ENCODE measurements around the gene BANP.
"Not testable (repeated sequence)": the region's sequence is repeated elsewhere in the genome, so short reads cannot be mapped to it uniquely, and the experiment has no call there.

The BANP gene

GRCh38 chr16:88035292-88035691, 84.1 kb downstream of the BANP start:
- H3K9ac ChIP-seq (ENCODE audit: low read depth, low read length) = no peak overlapping the region
- H3K4me1 ChIP-seq (ENCODE audit: control insufficient read depth, insufficient read depth, low read length) = no peaks in the 10 kb centered on the region
- H3K4me2 ChIP-seq (ENCODE audit: low read length) = no peak overlapping the region
- H3K9me3 ChIP-seq (replicated peaks; ENCODE audit: low read length) = no peaks in the 10 kb centered on the region
- H3K4me3 ChIP-seq (ENCODE audit: low read length) = no peak overlapping the region
- H3K36me3 ChIP-seq (ENCODE audit: insufficient read depth, low read length) = peaks cover 15% of the 10 kb centered on the region
- H3K27me3 ChIP-seq (ENCODE audit: control insufficient read depth, insufficient read depth, low read length) = no peaks in the 10 kb centered on the region

- H3K4me2 ChIP-seq (ENCODE audit: low read length); H3K4me1 ChIP-seq (ENCODE audit: control insufficient read depth, insufficient read depth, low read length); H3K27me3 ChIP-seq (ENCODE audit: control insufficient read depth, insufficient read depth, low read length); H3K4me3 ChIP-seq (ENCODE audit: low read length); H3K9ac ChIP-seq (ENCODE audit: low read depth, low read length); H3K9me3 ChIP-seq (replicated peaks; ENCODE audit: low read length): not testable (repeated sequence)
- peaks cover 15% of the 10 kb centered on the region for H3K36me3 ChIP-seq (ENCODE audit: insufficient read depth, low read length)
Observed at GRCh38 chr16:88035884-88036639, 84.8 kb downstream of the BANP start.

- H3K4me2 ChIP-seq (ENCODE audit: low read length); H3K27me3 ChIP-seq (ENCODE audit: control insufficient read depth, insufficient read depth, low read length); H3K9me3 ChIP-seq (replicated peaks; ENCODE audit: low read length); H3K4me3 ChIP-seq (ENCODE audit: low read length); H3K9ac ChIP-seq (ENCODE audit: low read depth, low read length); H3K4me1 ChIP-seq (ENCODE audit: control insufficient read depth, insufficient read depth, low read length): not testable (repeated sequence)
- H3K36me3 ChIP-seq (ENCODE audit: insufficient read depth, low read length) = peaks cover 15% of the 10 kb centered on the region
Observed at GRCh38 chr16:88036640-88036996, 85.4 kb downstream of the BANP start.

DNA sequence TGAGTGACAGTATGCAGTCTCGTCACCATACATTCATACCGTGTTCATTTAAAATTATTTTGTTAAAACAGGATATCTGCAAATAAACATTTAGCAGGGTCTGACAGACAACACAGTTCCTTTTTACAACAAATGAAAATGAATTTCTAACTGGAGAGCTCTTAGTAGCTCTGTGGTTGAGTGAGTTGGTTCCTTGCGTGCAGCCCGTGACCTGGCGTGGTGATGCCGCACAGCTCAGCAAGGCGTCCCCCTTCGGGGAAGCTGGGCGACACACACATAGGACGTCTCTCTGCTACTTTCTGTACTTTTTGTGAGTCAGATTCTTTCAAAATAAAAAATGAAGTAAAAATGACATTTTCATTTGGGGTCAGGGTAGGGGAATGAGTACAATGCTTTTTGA, 86.1 kb downstream of the BANP start:
- H3K27me3 ChIP-seq (ENCODE audit: control insufficient read depth, insufficient read depth, low read length); H3K9ac ChIP-seq (ENCODE audit: low read depth, low read length); H3K4me3 ChIP-seq (ENCODE audit: low read length); H3K4me2 ChIP-seq (ENCODE audit: low read length); H3K9me3 ChIP-seq (replicated peaks; ENCODE audit: low read length); H3K4me1 ChIP-seq (ENCODE audit: control insufficient read depth, insufficient read depth, low read length): not testable (repeated sequence)
- H3K36me3 ChIP-seq (ENCODE audit: insufficient read depth, low read length) = peaks cover 15% of the 10 kb centered on the region

GRCh38 chr16:88037876-88038525, 86.8 kb downstream of the BANP start:
- not testable (repeated sequence) for H3K4me1 ChIP-seq (ENCODE audit: control insufficient read depth, insufficient read depth, low read length); H3K4me2 ChIP-seq (ENCODE audit: low read length); H3K4me3 ChIP-seq (ENCODE audit: low read length); H3K27me3 ChIP-seq (ENCODE audit: control insufficient read depth, insufficient read depth, low read length); H3K9ac ChIP-seq (ENCODE audit: low read depth, low read length); H3K9me3 ChIP-seq (replicated peaks; ENCODE audit: low read length)
- H3K36me3 ChIP-seq (ENCODE audit: insufficient read depth, low read length) = peaks cover 15% of the 10 kb centered on the region

DNA sequence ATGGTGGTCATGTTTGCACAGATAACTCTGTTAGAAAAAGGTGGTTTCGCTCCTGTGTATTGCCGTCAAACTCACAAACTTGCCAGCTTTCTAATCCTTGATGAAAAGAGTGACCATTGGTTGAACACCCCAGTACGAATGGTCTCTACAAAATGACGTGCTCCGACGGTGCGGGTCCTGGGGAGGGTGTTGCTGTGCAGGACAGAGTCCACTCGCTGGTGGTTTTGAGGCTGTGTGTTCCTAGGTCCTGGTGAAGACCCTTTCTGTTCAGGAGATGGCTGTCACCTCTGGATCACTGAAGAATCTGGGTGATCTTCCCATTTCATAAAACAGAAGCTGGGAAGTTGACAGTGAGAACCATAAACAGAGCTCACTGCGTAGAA, 87.3 kb downstream of the BANP start:
- not testable (repeated sequence) for H3K9ac ChIP-seq (ENCODE audit: low read depth, low read length); H3K9me3 ChIP-seq (replicated peaks; ENCODE audit: low read length); H3K27me3 ChIP-seq (ENCODE audit: control insufficient read depth, insufficient read depth, low read length); H3K4me1 ChIP-seq (ENCODE audit: control insufficient read depth, insufficient read depth, low read length); H3K4me3 ChIP-seq (ENCODE audit: low read length); H3K4me2 ChIP-seq (ENCODE audit: low read length)
- peaks cover 15% of the 10 kb centered on the region for H3K36me3 ChIP-seq (ENCODE audit: insufficient read depth, low read length)

DNA sequence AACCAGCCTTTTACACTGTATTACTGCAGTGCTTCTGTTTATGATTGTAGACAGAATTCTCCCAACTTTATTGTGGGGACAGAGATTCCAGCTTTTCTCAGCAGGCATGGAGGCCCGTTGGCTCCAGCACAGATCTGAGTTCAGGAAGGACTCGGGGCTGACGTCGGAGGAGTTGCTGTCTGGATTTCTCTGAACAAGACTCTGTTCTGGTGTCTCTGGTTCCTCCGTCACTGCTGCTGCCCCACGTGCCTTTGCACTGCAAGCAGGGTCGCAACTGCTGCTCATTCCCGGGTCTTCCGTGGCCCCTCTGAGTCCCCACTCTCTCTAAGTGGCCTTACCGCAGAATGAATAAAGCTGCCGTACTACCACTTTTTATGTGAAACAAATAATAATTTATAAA, 88.4 kb downstream of the BANP start:
- Histone ChIP-seq H3K4me2 (ENCODE audit: low read length) (no peak overlapping the region), H3K4me3 (ENCODE audit: low read length) (no peak overlapping the region), H3K4me1 (ENCODE audit: control insufficient read depth, insufficient read depth, low read length) (no peaks in the 10 kb centered on the region), H3K9me3 (replicated peaks; ENCODE audit: low read length) (no peaks in the 10 kb centered on the region), H3K9ac (ENCODE audit: low read depth, low read length) (no peak overlapping the region), H3K36me3 (ENCODE audit: insufficient read depth, low read length) (peaks cover 15% of the 10 kb centered on the region), H3K27me3 (ENCODE audit: control insufficient read depth, insufficient read depth, low read length) (no peaks in the 10 kb centered on the region)

DNA sequence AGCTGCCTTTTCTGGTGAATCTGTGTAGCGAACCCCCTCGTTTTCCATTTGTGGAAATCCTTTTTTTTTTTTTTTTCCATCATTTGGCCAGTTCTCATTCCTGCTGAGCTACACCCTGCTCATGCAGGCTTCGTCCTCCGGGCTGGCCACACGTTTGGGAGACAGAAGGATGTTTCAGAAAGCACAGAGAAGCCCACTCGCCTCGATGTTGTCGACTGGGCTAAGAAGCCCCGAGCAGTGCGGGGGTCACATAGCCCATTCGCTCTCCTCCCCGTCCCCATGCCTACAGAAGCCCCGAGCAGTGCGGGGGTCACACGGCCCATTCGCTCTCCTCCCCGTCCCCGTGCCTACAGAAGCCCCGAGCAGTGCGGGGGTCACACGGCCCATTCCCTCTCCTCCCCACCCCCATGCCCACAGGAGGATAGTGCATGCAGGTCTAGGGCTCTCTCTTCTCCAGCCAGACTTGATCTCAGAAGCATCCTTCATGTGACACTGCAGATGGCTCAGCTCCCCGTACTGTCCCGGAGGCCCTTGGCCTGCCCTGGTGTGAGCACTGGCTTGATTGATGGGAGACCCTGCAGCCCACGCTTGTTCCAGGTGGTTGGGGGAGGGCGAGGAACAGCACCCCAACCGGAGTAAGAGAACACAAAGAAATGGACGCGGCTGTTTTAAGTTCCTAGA, 89.1 kb downstream of the BANP start:
- H3K4me2 ChIP-seq (ENCODE audit: low read length); H3K9me3 ChIP-seq (replicated peaks; ENCODE audit: low read length); H3K27me3 ChIP-seq (ENCODE audit: control insufficient read depth, insufficient read depth, low read length); H3K4me1 ChIP-seq (ENCODE audit: control insufficient read depth, insufficient read depth, low read length); H3K9ac ChIP-seq (ENCODE audit: low read depth, low read length); H3K4me3 ChIP-seq (ENCODE audit: low read length): not testable (repeated sequence)
- H3K36me3 ChIP-seq (ENCODE audit: insufficient read depth, low read length) = peaks cover 13% of the 10 kb centered on the region

GRCh38 chr16:88040877-88041244, 89.6 kb downstream of the BANP start:
- H3K4me2 ChIP-seq (ENCODE audit: low read length); H3K9ac ChIP-seq (ENCODE audit: low read depth, low read length); H3K9me3 ChIP-seq (replicated peaks; ENCODE audit: low read length); H3K27me3 ChIP-seq (ENCODE audit: control insufficient read depth, insufficient read depth, low read length); H3K4me1 ChIP-seq (ENCODE audit: control insufficient read depth, insufficient read depth, low read length); H3K4me3 ChIP-seq (ENCODE audit: low read length): not testable (repeated sequence)
- peaks cover 11% of the 10 kb centered on the region for H3K36me3 ChIP-seq (ENCODE audit: insufficient read depth, low read length)

DNA sequence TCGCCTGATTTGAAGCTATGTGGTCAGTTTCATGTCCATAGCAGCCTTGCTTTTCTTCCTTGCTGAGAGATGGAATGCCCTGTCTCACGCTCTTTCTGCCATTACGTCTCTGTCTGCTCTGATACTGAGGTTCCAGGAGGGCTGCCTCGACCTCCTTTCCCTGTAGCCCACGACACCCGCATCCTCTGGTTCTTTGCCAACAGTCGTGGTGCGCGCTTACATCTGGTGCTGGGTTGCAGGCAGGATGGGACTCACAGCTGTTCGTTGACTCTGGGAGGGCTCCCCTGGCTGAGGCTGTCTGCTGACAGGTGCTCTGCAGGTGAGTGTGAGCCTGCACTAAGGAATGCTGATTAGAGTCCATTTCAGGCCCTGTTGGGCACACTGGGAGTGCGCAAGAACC, 90.3 kb downstream of the BANP start:
- not testable (repeated sequence) for H3K4me3 ChIP-seq (ENCODE audit: low read length); H3K4me1 ChIP-seq (ENCODE audit: control insufficient read depth, insufficient read depth, low read length); H3K9me3 ChIP-seq (replicated peaks; ENCODE audit: low read length); H3K9ac ChIP-seq (ENCODE audit: low read depth, low read length); H3K36me3 ChIP-seq (ENCODE audit: insufficient read depth, low read length); H3K27me3 ChIP-seq (ENCODE audit: control insufficient read depth, insufficient read depth, low read length); H3K4me2 ChIP-seq (ENCODE audit: low read length)

GRCh38 chr16:88041986-88042562, 90.8 kb downstream of the BANP start:
- not testable (repeated sequence) for H3K9me3 ChIP-seq (replicated peaks; ENCODE audit: low read length); H3K4me3 ChIP-seq (ENCODE audit: low read length); H3K4me2 ChIP-seq (ENCODE audit: low read length); H3K36me3 ChIP-seq (ENCODE audit: insufficient read depth, low read length); H3K4me1 ChIP-seq (ENCODE audit: control insufficient read depth, insufficient read depth, low read length); H3K9ac ChIP-seq (ENCODE audit: low read depth, low read length); H3K27me3 ChIP-seq (ENCODE audit: control insufficient read depth, insufficient read depth, low read length)
